Neural cell (in vitro differentiated cells): ENCODE data around the gene DEPDC5. TPM values are rescaled to one million over a fixed set of nuclear protein-coding genes. Genes with fewer than 3 reads are reported as not detected.

Source experiments
- H2AFZ ChIP-seq: fragments of 200-600, 300-800 bp; sonication (generic), shearing (Covaris generic); 2 replicates; pipeline ENCODE4 v1.6.0; 2014; ENCODE audit warnings: low read depth, mild to moderate bottlenecking, antibody characterized with exemption, low read length, moderate library complexity
- H3F3A ChIP-seq: fragments of 200-600 bp; shearing (Covaris generic); 2 replicates; pipeline ENCODE4 v1.6.1; 2016; ENCODE audit warnings: mild to moderate bottlenecking, moderate library complexity, mixed read lengths, antibody characterized with exemption, low read length; ENCODE audit not compliant: insufficient read depth, poor library complexity, severe bottlenecking
- H3K27ac ChIP-seq: fragments of 200-600, 300-800 bp; sonication (generic), shearing (Covaris generic); 2 replicates; pipeline ENCODE4 v1.5.1; 2014; ENCODE audit warnings: mild to moderate bottlenecking, low read length, moderate library complexity
- H3K27me3 ChIP-seq: fragments of 300-800, 200-600 bp; sonication (generic), shearing (Covaris generic); 2 replicates; pipeline ENCODE4 v1.6.0; 2014; ENCODE audit warnings: mild to moderate bottlenecking, low read depth, low read length, moderate library complexity; ENCODE audit not compliant: insufficient read depth
- H3K36me3 ChIP-seq: fragments of 300-800, 200-600 bp; sonication (generic), shearing (Covaris generic); 2 replicates; pipeline ENCODE4 v1.5.1; 2014; ENCODE audit warnings: mild to moderate bottlenecking, antibody characterized with exemption, low read length, moderate library complexity; ENCODE audit not compliant: insufficient read depth
- H3K4me2 ChIP-seq: fragments of 300-800, 200-600 bp; sonication (generic), shearing (Covaris generic); 2 replicates; pipeline ENCODE4 v1.6.0; 2014; ENCODE audit warnings: mild to moderate bottlenecking, low read length
- H3K4me3 ChIP-seq: fragments of 300-800, 200-600 bp; sonication (generic), shearing (Covaris generic); 2 replicates; pipeline ENCODE4 v1.5.1; 2014; ENCODE audit warnings: mild to moderate bottlenecking, low read length, moderate library complexity
- H3K79me2 ChIP-seq: fragments of 200-600 bp; shearing (Covaris generic); replicated peaks from 2 replicates; pipeline ENCODE4 v1.6.0; 2014; ENCODE audit warnings: mild to moderate bottlenecking, low read length, moderate library complexity; ENCODE audit not compliant: insufficient read depth
- H3K9ac ChIP-seq: fragments of 300-800, 200-600 bp; sonication (generic), shearing (Covaris generic); 2 replicates; pipeline ENCODE4 v1.6.1; 2016; ENCODE audit warnings: mild to moderate bottlenecking, low read length, mixed read lengths
- H3K9me2 ChIP-seq: fragments of 200-600 bp; shearing (Covaris generic); 2 replicates; pipeline ENCODE4 v1.6.1; 2016; ENCODE audit warnings: mild to moderate bottlenecking, low read length, mixed read lengths; ENCODE audit not compliant: insufficient read depth
- H3K9me3 ChIP-seq: fragments of 200-600, 300-800 bp; sonication (generic), shearing (Covaris generic); 2 replicates; pipeline ENCODE4 v1.6.1; 2016; ENCODE audit warnings: mild to moderate bottlenecking, mixed run types, low read length, moderate library complexity, mixed read lengths
- H4K20me1 ChIP-seq: fragments of 200-600 bp; shearing (Covaris generic); 2 replicates; pipeline ENCODE4 v1.6.1; 2016; ENCODE audit warnings: mild to moderate bottlenecking, mixed run types; ENCODE audit not compliant: insufficient read depth
- EP300 ChIP-seq: fragments of 450-650 bp; conservative IDR thresholded peaks from 2 replicates; pipeline ENCODE4 v1.6.1; 2014; ENCODE audit warnings: antibody characterized with exemption, mild to moderate bottlenecking, moderate library complexity; ENCODE audit not compliant: poor library complexity, severe bottlenecking
- EZH2 ChIP-seq: fragments of 200-600, 300-800 bp; shearing (Covaris generic), sonication (generic); IDR thresholded peaks from 2 replicates; pipeline ENCODE4 v1.6.1; 2014; ENCODE audit warnings: antibody characterized with exemption, low read length, borderline replicate concordance, mild to moderate bottlenecking; ENCODE audit not compliant: insufficient read depth, poor library complexity, severe bottlenecking
- MXI1 ChIP-seq: fragments of 450-650 bp; conservative IDR thresholded peaks from 2 replicates; pipeline ENCODE4 v1.6.1; 2014; ENCODE audit warnings: antibody characterized with exemption, mild to moderate bottlenecking; ENCODE audit not compliant: poor library complexity, severe bottlenecking
- POLR2AphosphoS5 ChIP-seq: IDR thresholded peaks from 2 replicates; pipeline ENCODE4 v1.6.1; 2012
- RAD21 ChIP-seq: fragments of 450-650 bp; conservative IDR thresholded peaks from 2 replicates; pipeline ENCODE4 v1.6.1; 2014; ENCODE audit warnings: antibody characterized with exemption, mild to moderate bottlenecking, moderate library complexity
- SMC3 ChIP-seq: fragments of 450-650 bp; conservative IDR thresholded peaks from 2 replicates; pipeline ENCODE4 v1.6.1; 2014; ENCODE audit warnings: antibody characterized with exemption, mild to moderate bottlenecking, moderate library complexity; ENCODE audit not compliant: poor library complexity
- TAF1 ChIP-seq: IDR thresholded peaks from 2 replicates; pipeline ENCODE4 v1.6.1; 2012; ENCODE audit warnings: low read depth
- polyA plus RNA-seq: library from polyadenylated mRNA; depleted of rRNA; stranded (reverse); fragments of >200 nt; gene quantifications from 2 replicates; pipeline ENCODE4 v1.2.3, GENCODE V29; 2014
- TF ChIP-seq, protein P1 (sequence below): fragments of 450-650 bp; IDR thresholded peaks from 2 replicates; pipeline ENCODE4 v1.5.1; 2014; ENCODE audit warnings: antibody characterized with exemption, mild to moderate bottlenecking, moderate library complexity; ENCODE audit not compliant: poor library complexity, severe bottlenecking
- TF ChIP-seq, protein P2 (sequence below): IDR thresholded peaks from 2 replicates; pipeline ENCODE4 v1.6.1; 2012; ENCODE audit warnings: borderline replicate concordance

DEPDC5 gene
- polyA plus RNA-seq, 1 donor from 2014 or later = 11.3 TPM

DNA sequence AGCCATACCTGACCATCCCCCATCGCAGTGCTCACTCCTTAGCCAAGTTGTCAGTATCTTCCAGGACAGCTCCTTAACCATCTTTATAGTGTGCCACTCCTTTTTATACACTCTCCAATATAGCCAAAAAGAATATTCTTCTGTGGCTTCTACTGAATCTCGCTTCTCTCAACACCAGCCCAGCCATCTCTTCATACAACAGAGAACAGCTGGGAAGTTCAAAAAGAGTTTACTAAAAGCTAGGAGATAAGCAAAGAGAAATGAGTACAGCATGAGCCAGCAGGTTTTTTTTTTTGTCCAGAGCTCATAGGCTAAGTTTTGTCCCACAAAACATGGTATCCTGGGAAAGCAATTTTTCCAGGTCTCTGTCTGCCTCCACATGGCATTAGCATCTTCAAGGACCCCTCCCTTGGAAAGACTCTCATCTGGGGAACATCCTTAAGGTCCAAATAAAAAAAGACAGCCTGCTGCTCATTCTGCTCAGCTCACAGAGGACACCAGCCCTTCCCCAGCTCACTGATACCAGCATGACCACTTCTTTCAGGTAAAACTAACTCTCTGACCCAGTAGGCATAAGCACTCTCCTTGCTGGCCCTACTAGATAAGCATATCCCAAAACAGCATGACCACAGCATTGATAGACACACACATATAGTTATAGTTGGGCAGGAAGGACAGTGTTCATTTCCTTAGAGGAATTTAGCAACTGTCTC lies 141.7 kb downstream of the DEPDC5 start:
- H4K20me1 ChIP-seq = no peaks in the 10 kb centered on the region
- H3K79me2 ChIP-seq = no peaks in the 10 kb centered on the region
- no peak overlapping the region for H3K4me2 ChIP-seq
- no peaks in the 10 kb centered on the region for H3K9me2 ChIP-seq
- H2AFZ ChIP-seq = no peak overlapping the region
- H3K4me3 ChIP-seq = no peak overlapping the region
- no peaks in the 10 kb centered on the region for H3K36me3 ChIP-seq
- H3K27me3 ChIP-seq = no peaks in the 10 kb centered on the region
- no peak overlapping the region for H3K27ac ChIP-seq
- H3K9me3 ChIP-seq = no peaks in the 10 kb centered on the region
- TF ChIP-seq, protein P1, sequence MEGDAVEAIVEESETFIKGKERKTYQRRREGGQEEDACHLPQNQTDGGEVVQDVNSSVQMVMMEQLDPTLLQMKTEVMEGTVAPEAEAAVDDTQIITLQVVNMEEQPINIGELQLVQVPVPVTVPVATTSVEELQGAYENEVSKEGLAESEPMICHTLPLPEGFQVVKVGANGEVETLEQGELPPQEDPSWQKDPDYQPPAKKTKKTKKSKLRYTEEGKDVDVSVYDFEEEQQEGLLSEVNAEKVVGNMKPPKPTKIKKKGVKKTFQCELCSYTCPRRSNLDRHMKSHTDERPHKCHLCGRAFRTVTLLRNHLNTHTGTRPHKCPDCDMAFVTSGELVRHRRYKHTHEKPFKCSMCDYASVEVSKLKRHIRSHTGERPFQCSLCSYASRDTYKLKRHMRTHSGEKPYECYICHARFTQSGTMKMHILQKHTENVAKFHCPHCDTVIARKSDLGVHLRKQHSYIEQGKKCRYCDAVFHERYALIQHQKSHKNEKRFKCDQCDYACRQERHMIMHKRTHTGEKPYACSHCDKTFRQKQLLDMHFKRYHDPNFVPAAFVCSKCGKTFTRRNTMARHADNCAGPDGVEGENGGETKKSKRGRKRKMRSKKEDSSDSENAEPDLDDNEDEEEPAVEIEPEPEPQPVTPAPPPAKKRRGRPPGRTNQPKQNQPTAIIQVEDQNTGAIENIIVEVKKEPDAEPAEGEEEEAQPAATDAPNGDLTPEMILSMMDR = no peak
- TF ChIP-seq SMC3 (no peak), TAF1 (no peak), MXI1 (no peak), EP300 (no peak), RAD21 (no peak), POLR2AphosphoS5 (no peak), EZH2 (no peak)
- TF ChIP-seq, protein P2, sequence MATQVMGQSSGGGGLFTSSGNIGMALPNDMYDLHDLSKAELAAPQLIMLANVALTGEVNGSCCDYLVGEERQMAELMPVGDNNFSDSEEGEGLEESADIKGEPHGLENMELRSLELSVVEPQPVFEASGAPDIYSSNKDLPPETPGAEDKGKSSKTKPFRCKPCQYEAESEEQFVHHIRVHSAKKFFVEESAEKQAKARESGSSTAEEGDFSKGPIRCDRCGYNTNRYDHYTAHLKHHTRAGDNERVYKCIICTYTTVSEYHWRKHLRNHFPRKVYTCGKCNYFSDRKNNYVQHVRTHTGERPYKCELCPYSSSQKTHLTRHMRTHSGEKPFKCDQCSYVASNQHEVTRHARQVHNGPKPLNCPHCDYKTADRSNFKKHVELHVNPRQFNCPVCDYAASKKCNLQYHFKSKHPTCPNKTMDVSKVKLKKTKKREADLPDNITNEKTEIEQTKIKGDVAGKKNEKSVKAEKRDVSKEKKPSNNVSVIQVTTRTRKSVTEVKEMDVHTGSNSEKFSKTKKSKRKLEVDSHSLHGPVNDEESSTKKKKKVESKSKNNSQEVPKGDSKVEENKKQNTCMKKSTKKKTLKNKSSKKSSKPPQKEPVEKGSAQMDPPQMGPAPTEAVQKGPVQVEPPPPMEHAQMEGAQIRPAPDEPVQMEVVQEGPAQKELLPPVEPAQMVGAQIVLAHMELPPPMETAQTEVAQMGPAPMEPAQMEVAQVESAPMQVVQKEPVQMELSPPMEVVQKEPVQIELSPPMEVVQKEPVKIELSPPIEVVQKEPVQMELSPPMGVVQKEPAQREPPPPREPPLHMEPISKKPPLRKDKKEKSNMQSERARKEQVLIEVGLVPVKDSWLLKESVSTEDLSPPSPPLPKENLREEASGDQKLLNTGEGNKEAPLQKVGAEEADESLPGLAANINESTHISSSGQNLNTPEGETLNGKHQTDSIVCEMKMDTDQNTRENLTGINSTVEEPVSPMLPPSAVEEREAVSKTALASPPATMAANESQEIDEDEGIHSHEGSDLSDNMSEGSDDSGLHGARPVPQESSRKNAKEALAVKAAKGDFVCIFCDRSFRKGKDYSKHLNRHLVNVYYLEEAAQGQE = no peak
- no peak overlapping the region for H3K9ac ChIP-seq
- peaks cover 4% of the 10 kb centered on the region for H3F3A ChIP-seq

DNA sequence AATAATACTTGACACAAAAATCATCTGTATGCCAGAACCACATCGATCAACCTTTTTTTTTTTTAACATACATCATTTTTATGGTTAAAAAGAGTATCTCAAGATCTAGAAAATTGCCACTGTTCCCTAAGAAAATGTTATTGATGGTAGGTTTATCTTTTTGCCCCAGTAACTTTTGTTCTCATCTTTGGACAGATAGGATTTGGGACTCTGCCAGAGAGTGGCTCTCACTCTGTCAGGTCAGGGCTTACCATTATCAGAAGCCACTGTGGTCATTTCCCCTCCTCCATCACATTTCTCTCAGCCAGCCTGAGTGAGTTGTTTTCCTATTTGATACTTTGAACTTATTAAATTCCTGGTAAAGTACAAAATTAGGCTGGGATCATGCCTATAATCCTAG lies 142.7 kb downstream of the DEPDC5 start:
- no peak overlapping the region for H3K4me2 ChIP-seq
- no peaks in the 10 kb centered on the region for H3K27me3 ChIP-seq
- H3K4me3 ChIP-seq = no peak overlapping the region
- H3K9ac ChIP-seq = no peak overlapping the region
- no peaks in the 10 kb centered on the region for H3K9me2 ChIP-seq
- H4K20me1 ChIP-seq = no peaks in the 10 kb centered on the region
- H3K79me2 ChIP-seq = no peaks in the 10 kb centered on the region
- H3K36me3 ChIP-seq = no peaks in the 10 kb centered on the region
- TF ChIP-seq, protein P2 = no peak
- TF ChIP-seq EZH2 (no peak), RAD21 (no peak), SMC3 (no peak), EP300 (no peak), POLR2AphosphoS5 (no peak), TAF1 (no peak), MXI1 (no peak)
- TF ChIP-seq, protein P1 = no peak
- H3F3A ChIP-seq = peaks cover 4% of the 10 kb centered on the region
- H2AFZ ChIP-seq = no peak overlapping the region
- H3K27ac ChIP-seq = no peak overlapping the region
- H3K9me3 ChIP-seq = no peaks in the 10 kb centered on the region
